HT1080 (cell line): ENCODE measurements around the gene ANTXR1. TPM values are rescaled to one million over a fixed set of nuclear protein-coding genes. Genes with fewer than 3 reads are reported as not detected.

Source experiments
- DNase-seq: peaks from one replicate; pipeline ENCODE4 v3.0.0-alpha.2; 2015; ENCODE audit warnings: low read depth
- total RNA-seq: library from RNA; depleted of rRNA; stranded (reverse); fragments of >200 nt; shearing (Covaris generic); gene quantifications from 2 replicates; pipeline ENCODE4 v1.2.3, GENCODE V29; 2014

The ANTXR1 gene
- total RNA-seq, 1 experiment from 2014 or later: 40.4 TPM

GRCh38 chr2:69070969-69071368 lies 58.0 kb downstream of the ANTXR1 start:
- DNase-seq: no peak

GRCh38 chr2:69073928-69074570 lies 61.1 kb downstream of the ANTXR1 start:
- peak; percentile 29 for DNase-seq

- DNase-seq: no peak
Measured at GRCh38 chr2:69074918-69075317, 61.9 kb downstream of the ANTXR1 start.

GRCh38 chr2:69075486-69075885 lies 62.5 kb downstream of the ANTXR1 start:
- DNase-seq: no peak

GRCh38 chr2:69076601-69077000 lies 63.6 kb downstream of the ANTXR1 start:
- DNase-seq: no peak

- DNase-seq: no peak
Measured at GRCh38 chr2:69077252-69077950, 64.4 kb downstream of the ANTXR1 start.

GRCh38 chr2:69080071-69080470 lies 67.1 kb downstream of the ANTXR1 start:
- DNase-seq: no peak

- no peak for DNase-seq
Measured at GRCh38 chr2:69081001-69081580, 68.1 kb downstream of the ANTXR1 start.

- no peak for DNase-seq
Measured at GRCh38 chr2:69081757-69082156, 68.8 kb downstream of the ANTXR1 start.

GRCh38 chr2:69082430-69082997 lies 69.5 kb downstream of the ANTXR1 start:
- DNase-seq: peak; percentile 53

GRCh38 chr2:69083235-69083748 lies 70.3 kb downstream of the ANTXR1 start:
- peak; percentile 22 for DNase-seq

GRCh38 chr2:69084492-69084891 lies 71.5 kb downstream of the ANTXR1 start:
- DNase-seq: no peak

- DNase-seq: no peak
Measured at GRCh38 chr2:69086466-69086865, 73.5 kb downstream of the ANTXR1 start.

GRCh38 chr2:69087211-69087911 lies 74.4 kb downstream of the ANTXR1 start:
- DNase-seq: no peak

GRCh38 chr2:69087912-69088240 lies 74.9 kb downstream of the ANTXR1 start:
- DNase-seq: no peak

- DNase-seq: peak; percentile 25
Measured at GRCh38 chr2:69088466-69088865, 75.5 kb downstream of the ANTXR1 start.

- DNase-seq: no peak
Measured at GRCh38 chr2:69089266-69089665, 76.3 kb downstream of the ANTXR1 start.

- no peak for DNase-seq
Measured at GRCh38 chr2:69089998-69090397, 77.0 kb downstream of the ANTXR1 start.

- no peak for DNase-seq
Measured at GRCh38 chr2:69090820-69091219, 77.8 kb downstream of the ANTXR1 start.

GRCh38 chr2:69092857-69093256 lies 79.9 kb downstream of the ANTXR1 start:
- DNase-seq: no peak

- DNase-seq: no peak
Measured at GRCh38 chr2:69095305-69095704, 82.3 kb downstream of the ANTXR1 start.
